HepG2 (cell line): ENCODE results near the gene MAPK4. TPM values are rescaled to one million over a fixed set of nuclear protein-coding genes. Genes with fewer than 3 reads are reported as not detected.

Experiments used
- FIP1L1 ChIP-seq: fragments of 200-400 bp; formaldehyde crosslinking; IDR thresholded peaks from 2 replicates; pipeline ENCODE4 v1.6.1; 2018; ENCODE audit warnings: low read depth, mild to moderate bottlenecking, low read length, moderate library complexity, borderline replicate concordance; ENCODE audit not compliant: insufficient read depth
- FLYWCH1 ChIP-seq: sonication (generic); formaldehyde crosslinking; IDR thresholded peaks from 2 replicates; pipeline ENCODE4 v1.8.1; 2023; ENCODE audit warnings: mild to moderate bottlenecking, missing genetic modification reagents
- FOXP1 ChIP-seq, 2 experiments: fragments of 450-650 bp in 1 of 2; IDR thresholded peaks; 2 replicates each; pipeline ENCODE4 v1.6.1; 2017 to 2018; ENCODE audit warnings: antibody characterized with exemption in 1 of 2
- NR2F2 ChIP-seq: IDR thresholded peaks from 2 replicates; pipeline ENCODE4 v1.6.1; 2012; ENCODE audit warnings: low read depth, inconsistent platforms, borderline replicate concordance
- RBM39 ChIP-seq: fragments of 200-400 bp; formaldehyde crosslinking; IDR thresholded peaks from one replicate; pipeline ENCODE4 v1.6.1; 2018; ENCODE audit warnings: antibody characterized with exemption, mild to moderate bottlenecking, low read depth, low read length; ENCODE audit not compliant: poor library complexity, severe bottlenecking
- SSRP1 ChIP-seq: IDR thresholded peaks from 2 replicates; pipeline ENCODE4 v1.6.1; 2016; ENCODE audit warnings: control low read depth
- U2AF1 ChIP-seq: fragments of 200-400 bp; formaldehyde crosslinking; optimal IDR thresholded peaks from 2 replicates; pipeline ENCODE3; 2017; ENCODE audit warnings: mild to moderate bottlenecking, low read depth, low read length
- ZFP36 ChIP-seq: fragments of 150-350 bp; IDR thresholded peaks from 2 replicates; pipeline ENCODE4 v1.6.1; 2018; ENCODE audit warnings: borderline replicate concordance, low read length, low read depth; ENCODE audit not compliant: partially characterized antibody
- ZNF564 ChIP-seq: sonication (generic); formaldehyde crosslinking; IDR thresholded peaks from 2 replicates; pipeline ENCODE4 v1.8.1; 2023; ENCODE audit warnings: mild to moderate bottlenecking, missing genetic modification reagents
- ZNF761 ChIP-seq: sonication (generic); formaldehyde crosslinking; conservative IDR thresholded peaks from 2 replicates; pipeline ENCODE4 v1.4.0; 2020; ENCODE audit warnings: mild to moderate bottlenecking, missing genetic modification reagents
- polyA plus RNA-seq, 8 experiments: library from polyadenylated mRNA; depleted of rRNA in 3 of 8; stranded (reverse) in 7 of 8; unstranded in 1 of 8; fragments of >200 nt; fragmentation: Illumina TruSeq in 4 of 8; extraction: Trizol in 4 of 8; gene quantifications; 2 replicates each; pipeline versions ENCODE4 v1.2.1 to v1.2.3, GENCODE V29; 2011 to 2016; ENCODE audit warnings: low read depth in 4 of 8, missing spikeins in 1 of 8, mixed read lengths in 1 of 8; ENCODE audit not compliant: insufficient read depth in 1 of 8
- total RNA-seq, 5 experiments: library from RNA; depleted of rRNA; stranded (reverse); fragments of >200 nt; fragmentation: Illumina TruSeq; extraction: Trizol; gene quantifications; 2 replicates each; pipeline ENCODE4 v1.2.3, GENCODE V29; 2016; ENCODE audit warnings: low read depth in 1 of 5
- TF ChIP-seq, protein P1 (sequence below), 2 experiments: sonication (generic) in 1 of 2; formaldehyde crosslinking in 1 of 2; IDR thresholded peaks; 2 replicates each; pipeline versions ENCODE4 v1.6.1 to v1.9.0; 2014 to 2022; ENCODE audit warnings: antibody characterized with exemption in 1 of 2, borderline replicate concordance in 1 of 2, inconsistent platforms in 1 of 2, low read depth in 1 of 2, missing genetic modification reagents in 1 of 2

MAPK4 gene
- total and polyA plus RNA-seq, 2 of the 13 experiments (the other 11 are each of a cell fraction or from before 2014, with no cell fraction given) = not detected

DNA sequence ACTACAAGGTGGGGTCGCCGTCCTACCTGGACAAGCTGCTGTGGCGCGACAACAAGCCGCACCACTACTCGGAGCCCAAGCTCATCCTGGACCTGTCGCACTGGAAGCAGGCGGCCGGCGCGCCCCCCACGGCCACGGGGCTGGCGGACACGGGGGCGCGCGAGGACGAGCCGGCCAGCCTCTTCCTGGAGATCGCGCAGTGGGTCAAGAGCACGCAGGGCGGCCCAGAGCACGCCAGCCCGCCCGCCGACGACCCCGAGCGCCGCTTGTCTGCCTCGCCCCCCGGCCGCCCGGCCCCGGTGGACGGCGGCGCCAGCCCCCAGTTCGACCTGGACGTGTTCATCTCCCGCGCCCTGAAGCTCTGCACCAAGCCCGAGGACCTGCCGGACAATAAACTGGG is 169.5 kb downstream of the MAPK4 start (continued):
- TF ChIP-seq, protein P1, sequence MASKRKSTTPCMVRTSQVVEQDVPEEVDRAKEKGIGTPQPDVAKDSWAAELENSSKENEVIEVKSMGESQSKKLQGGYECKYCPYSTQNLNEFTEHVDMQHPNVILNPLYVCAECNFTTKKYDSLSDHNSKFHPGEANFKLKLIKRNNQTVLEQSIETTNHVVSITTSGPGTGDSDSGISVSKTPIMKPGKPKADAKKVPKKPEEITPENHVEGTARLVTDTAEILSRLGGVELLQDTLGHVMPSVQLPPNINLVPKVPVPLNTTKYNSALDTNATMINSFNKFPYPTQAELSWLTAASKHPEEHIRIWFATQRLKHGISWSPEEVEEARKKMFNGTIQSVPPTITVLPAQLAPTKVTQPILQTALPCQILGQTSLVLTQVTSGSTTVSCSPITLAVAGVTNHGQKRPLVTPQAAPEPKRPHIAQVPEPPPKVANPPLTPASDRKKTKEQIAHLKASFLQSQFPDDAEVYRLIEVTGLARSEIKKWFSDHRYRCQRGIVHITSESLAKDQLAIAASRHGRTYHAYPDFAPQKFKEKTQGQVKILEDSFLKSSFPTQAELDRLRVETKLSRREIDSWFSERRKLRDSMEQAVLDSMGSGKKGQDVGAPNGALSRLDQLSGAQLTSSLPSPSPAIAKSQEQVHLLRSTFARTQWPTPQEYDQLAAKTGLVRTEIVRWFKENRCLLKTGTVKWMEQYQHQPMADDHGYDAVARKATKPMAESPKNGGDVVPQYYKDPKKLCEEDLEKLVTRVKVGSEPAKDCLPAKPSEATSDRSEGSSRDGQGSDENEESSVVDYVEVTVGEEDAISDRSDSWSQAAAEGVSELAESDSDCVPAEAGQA (IDR thresholded peaks at IDR 0.05; ENCODE audit: low read depth) = no peak
- TF ChIP-seq, protein P1 (CRISPR knock-in tag; IDR thresholded peaks at IDR 0.05; ENCODE audit: borderline replicate concordance) = no peak
- no peak for TF ChIP-seq RBM39
- TF ChIP-seq ZNF761 = no peak
- TF ChIP-seq SSRP1 = no peak
- no peak for TF ChIP-seq FIP1L1
- TF ChIP-seq FLYWCH1 (CRISPR knock-in tag) = no peak
- no peak for TF ChIP-seq ZNF564 (CRISPR knock-in tag)
- TF ChIP-seq FOXP1 (IDR thresholded peaks at IDR 0.05) = no peak
- no peak for TF ChIP-seq FOXP1 (CRISPR knock-in tag; IDR thresholded peaks at IDR 0.05)
- no peak for TF ChIP-seq NR2F2
- TF ChIP-seq ZFP36 = no peak
- TF ChIP-seq U2AF1 = no peak
